HCT116 (cell line): Measurements from ENCODE around the gene SKI. TPM values are rescaled to one million over a fixed set of nuclear protein-coding genes. Genes with fewer than 3 reads are reported as not detected.

Source experiments
- ATAC-seq: fragments of 200-7000 bp; cut with Tn5 transposase; 2 replicates; pipeline ENCODE4 v1.9.1; 2020; ENCODE audit warnings: mild to moderate bottlenecking, moderate library complexity
- BruUV-seq: library from RNA; stranded (reverse); fragments of 400-500 nt; replicated peaks from 2 replicates; lab custom pipeline; 2021; lab: Mats Ljungman, UMichigan
- CTCF ChIA-PET: fragments of 300-600 bp; sonication (Branson Sonifier 250); formaldehyde crosslinking; loops from one replicate; lab custom pipeline; 2021; ENCODE audit warnings: antibody characterized with exemption; lab: Charles Lee
- POLR2A ChIA-PET: fragments of 300-600, 350-600 bp; sonication (Branson Sonifier 250); formaldehyde crosslinking; loops from one replicate; lab custom pipeline; 2021; ENCODE audit warnings: antibody characterized with exemption; lab: Charles Lee
- RAD21 ChIA-PET, 2 experiments: fragments of 300-600 bp; sonication (Branson Sonifier 250); formaldehyde crosslinking; loops; one replicate each; lab custom pipeline; 2023; ENCODE audit warnings: low total read pairs in 2 of 2; ENCODE audit not compliant: uncharacterized antibody in 2 of 2, unreplicated experiment in 2 of 2, low non-redundant PET in 1 of 2; lab: Charles Lee
- DNase-seq: peaks from one replicate; pipeline ENCODE4 v3.0.0-alpha.2; 2010; ENCODE audit warnings: low read depth, low spot score
- H2AFZ ChIP-seq: fragments of 200-600 bp; shearing (Covaris generic), sonication (generic); 2 replicates; pipeline ENCODE4 v1.6.1; 2017; ENCODE audit warnings: low read depth, mixed run types, mixed read lengths, antibody characterized with exemption, low read length; ENCODE audit not compliant: poor library complexity, severe bottlenecking
- H3K27ac ChIP-seq: 2 replicates; pipeline ENCODE4 v1.5.1; 2012; ENCODE audit warnings: low read depth, low read length
- H3K27me3 ChIP-seq: fragments of 200-600 bp; sonication (generic); 2 replicates; pipeline ENCODE4 v1.6.1; 2016; ENCODE audit warnings: mixed run types, low read length, mixed read lengths; ENCODE audit not compliant: insufficient read depth
- H3K36me3 ChIP-seq, 2 experiments: fragments of 200-500 bp in 1 of 2; fragments of 200-600 bp in 1 of 2; sonication (Bioruptor generic) in 1 of 2; sonication (generic) in 1 of 2; 2 replicates each; pipeline versions ENCODE4 v1.5.1 to v1.6.1; 2014 to 2016; ENCODE audit warnings: low read length in 2 of 2, inconsistent platforms in 1 of 2, mixed read lengths in 1 of 2, mixed run types in 1 of 2; ENCODE audit not compliant: insufficient read depth in 2 of 2, control insufficient read depth in 1 of 2
- H3K4me1 ChIP-seq, 2 experiments: fragments of 200-600 bp in 1 of 2; sonication (generic) in 1 of 2; 2 replicates each; pipeline versions ENCODE4 v1.5.1 to v1.6.1; 2012 to 2017; ENCODE audit warnings: low read length in 2 of 2, inconsistent platforms in 1 of 2, mild to moderate bottlenecking in 1 of 2, mixed read lengths in 1 of 2, mixed run types in 1 of 2, moderate library complexity in 1 of 2; ENCODE audit not compliant: insufficient read depth in 2 of 2, control insufficient read depth in 1 of 2
- H3K4me2 ChIP-seq: fragments of 200-600 bp; sonication (generic); 2 replicates; pipeline ENCODE4 v1.6.1; 2017; ENCODE audit warnings: mixed run types, low read length, mixed read lengths
- H3K4me3 ChIP-seq, 2 experiments: fragments of 200-600 bp in 1 of 2; sonication (generic) in 1 of 2; replicated peaks in 1 of 2; 2 replicates each; pipeline ENCODE4 v1.5.1; 2011 to 2016; ENCODE audit warnings: low read length in 2 of 2, control low read depth in 1 of 2, low read depth in 1 of 2, mild to moderate bottlenecking in 1 of 2, mixed read lengths in 1 of 2, mixed run types in 1 of 2
- H3K79me2 ChIP-seq: fragments of 200-600 bp; sonication (generic); 2 replicates; pipeline ENCODE4 v1.6.1; 2017; ENCODE audit warnings: mild to moderate bottlenecking, mixed run types, low read length, moderate library complexity, mixed read lengths; ENCODE audit not compliant: insufficient read depth
- H3K9ac ChIP-seq: fragments of 200-600 bp; sonication (generic); 2 replicates; pipeline ENCODE4 v1.6.1; 2016; ENCODE audit warnings: low read length, mixed read lengths
- H3K9me2 ChIP-seq: fragments of 200-600 bp; sonication (generic), shearing (Covaris generic); 2 replicates; pipeline ENCODE4 v1.6.1; 2017; ENCODE audit warnings: mixed run types, mild to moderate bottlenecking, moderate library complexity; ENCODE audit not compliant: insufficient read depth
- H3K9me3 ChIP-seq, 2 experiments: fragments of 200-500 bp in 1 of 2; fragments of 200-600 bp in 1 of 2; sonication (Bioruptor generic) in 1 of 2; sonication (generic) in 1 of 2; 2 replicates each; pipeline ENCODE4 v1.6.1; 2014 to 2017; ENCODE audit warnings: low read length in 2 of 2, mixed read lengths in 2 of 2, inconsistent platforms in 1 of 2, low read depth in 1 of 2, mild to moderate bottlenecking in 1 of 2, mixed run types in 1 of 2, moderate library complexity in 1 of 2; ENCODE audit not compliant: control insufficient read depth in 1 of 2, insufficient read depth in 1 of 2
- H4K20me1 ChIP-seq: fragments of 200-600 bp; sonication (generic), shearing (Covaris generic); 2 replicates; pipeline ENCODE4 v1.6.1; 2017; ENCODE audit warnings: mixed run types, mild to moderate bottlenecking, moderate library complexity; ENCODE audit not compliant: insufficient read depth
- ATF3 ChIP-seq: IDR thresholded peaks from 2 replicates; pipeline ENCODE4 v1.6.1; 2012
- CTCF ChIP-seq, 3 experiments: fragments of 200-600 bp in 1 of 3; sonication (generic) in 1 of 3; IDR thresholded peaks in 2 of 3; conservative IDR thresholded peaks in 1 of 3; 2 replicates each; pipeline ENCODE4 v1.5.1; 2012 to 2017; ENCODE audit warnings: low read depth in 2 of 3, low read length in 2 of 3, antibody characterized with exemption in 1 of 3, borderline replicate concordance in 1 of 3, control low read depth in 1 of 3, mild to moderate bottlenecking in 1 of 3, mixed read lengths in 1 of 3, mixed run types in 1 of 3, moderate library complexity in 1 of 3; ENCODE audit not compliant: insufficient read depth in 1 of 3
- EGR1 ChIP-seq: IDR thresholded peaks from 2 replicates; pipeline ENCODE4 v1.6.1; 2012; ENCODE audit warnings: low read depth
- EZH2 ChIP-seq: fragments of 200-600 bp; sonication (generic); IDR thresholded peaks from 2 replicates; pipeline ENCODE4 v1.6.1; 2017; ENCODE audit warnings: antibody characterized with exemption, mixed run types
- JUND ChIP-seq: IDR thresholded peaks from 2 replicates; pipeline ENCODE4 v1.6.1; 2012
- POLR2A ChIP-seq: IDR thresholded peaks from 2 replicates; pipeline ENCODE4 v1.7.0; 2011; ENCODE audit warnings: borderline replicate concordance; ENCODE audit not compliant: insufficient read depth, insufficient read length; ENCODE audit errors: extremely low read depth
- REST ChIP-seq: IDR thresholded peaks from 2 replicates; pipeline ENCODE4 v1.6.1; 2012; ENCODE audit warnings: low read depth
- YY1 ChIP-seq: IDR thresholded peaks from 2 replicates; pipeline ENCODE4 v1.6.1; 2011; ENCODE audit warnings: low read length, low read depth, moderate library complexity, mild to moderate bottlenecking; ENCODE audit not compliant: insufficient replicate concordance; ENCODE audit errors: extremely low read depth
- ZFX ChIP-seq: fragments of 450-650 bp; IDR thresholded peaks from 2 replicates; pipeline ENCODE4 v1.6.1; 2017
- intact Hi-C: fragments of 100-400 bp; cut with micrococcal nuclease; formaldehyde crosslinking; loops from 2 replicates; pipeline ENCODE4 v1.10.0; 2022
- total RNA-seq: library from RNA; stranded (reverse); gene quantifications from one replicate; pipeline ENCODE4 v1.2.1, GENCODE V29; 2021; ENCODE audit not compliant: unreplicated experiment

The SKI gene
- total RNA-seq, 1 experiment from 2014 or later = 56.2 TPM

DNA sequence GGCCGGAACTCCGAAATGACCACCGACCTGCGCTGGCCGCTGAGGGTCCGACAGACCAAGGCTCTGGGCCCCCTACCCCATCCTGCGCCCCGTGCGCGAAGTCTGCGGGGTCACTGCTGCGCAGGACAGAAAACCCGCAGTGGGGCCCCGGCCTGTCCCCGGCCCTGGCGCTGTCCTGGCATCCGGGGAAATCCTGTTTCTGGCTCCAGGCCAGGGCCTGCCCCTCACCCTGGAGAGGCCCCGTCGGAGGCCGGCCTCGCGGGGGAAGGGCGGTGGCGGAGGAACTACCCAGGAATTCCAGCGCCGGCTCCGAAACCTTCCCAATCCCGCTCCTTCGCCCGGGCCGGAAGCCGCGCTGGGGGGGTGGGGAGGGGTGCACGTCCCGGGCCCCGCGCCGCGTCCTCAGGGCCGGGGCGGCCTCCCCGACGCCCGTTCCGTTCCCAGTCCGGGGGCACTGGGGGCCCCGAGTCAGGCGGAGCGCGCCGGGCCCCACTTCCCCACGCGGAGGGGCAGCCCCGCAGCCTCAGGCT is 86.2 kb downstream of the SKI start:
- Histone ChIP-seq H3K4me3 (peak overlapping the region; percentile 45 to 53), H3K4me2 (peak overlapping the region; percentile 73), H3K36me3 (peaks cover 0 to 4% of the 10 kb centered on the region in 2 experiments; a peak in 1 of 4 replicates), H3K9me3 (no peaks in the 10 kb centered on the region), H3K27ac (peak overlapping the region; percentile 69; the same call in 1 of the 2 replicates), H4K20me1 (no peaks in the 10 kb centered on the region), H3K27me3 (no peaks in the 10 kb centered on the region), H3K9me2 (no peaks in the 10 kb centered on the region), H3K9ac (peak overlapping the region; percentile 63), H3K79me2 (no peaks in the 10 kb centered on the region), H3K4me1 (peaks cover 16 to 53% of the 10 kb centered on the region in 2 experiments), H2AFZ (no peak overlapping the region)
- POLR2A ChIA-PET = no interaction called here
- intact Hi-C loops = no loop called here
- no peak for DNase-seq
- peak; percentile 32 for ATAC-seq
- CTCF ChIA-PET = interaction anchor here (1.3 to 2.4 kb wide), 4 partner anchors 67 to 120 kb away, joined by 3 to 18 read pairs (median 3); partner anchors contain the start of genes FAAP20, MORN1 and RER1
- RAD21 ChIA-PET = interaction anchor here (0.7 to 1.3 kb wide), 2 partner anchors 120 to 136 kb away, joined by 3 read pairs; partner anchors contain the start of gene FAAP20 (in 1 of the 2)
- TF ChIP-seq POLR2A = no peak
- peak; percentile 46; the same call in 1 of the 2 replicates for TF ChIP-seq ZFX
- TF ChIP-seq YY1 = peak; percentile 8
- BruUV-seq = no TSS peak

- H3K4me2 ChIP-seq = peak overlapping the region; percentile 73
- DNase-seq = no peak
- intact Hi-C loops = no loop called here
- H3K9ac ChIP-seq = peak overlapping the region; percentile 63
- peak; percentile 45 for ATAC-seq
- H3K27me3 ChIP-seq = no peaks in the 10 kb centered on the region
- H3K79me2 ChIP-seq = no peaks in the 10 kb centered on the region
- RAD21 ChIA-PET = interaction anchor here in 1 of 2 experiments (1.3 kb wide), 1 partner anchor 120 kb away, joined by 3 read pairs; the partner anchor contains the start of gene FAAP20
- H2AFZ ChIP-seq = no peak overlapping the region
- no peaks in the 10 kb centered on the region for H4K20me1 ChIP-seq
- H3K4me1 ChIP-seq = peaks cover 16 to 53% of the 10 kb centered on the region in 2 experiments
- H3K9me2 ChIP-seq = no peaks in the 10 kb centered on the region
- CTCF ChIA-PET = interaction anchor here (0.7 to 2.4 kb wide), 6 partner anchors 8 to 120 kb away, joined by 3 to 18 read pairs (median 4); partner anchors contain the start of genes FAAP20, MORN1 and RER1
- H3K27ac ChIP-seq = peak overlapping the region; percentile 69; the same call in 1 of the 2 replicates
- H3K36me3 ChIP-seq = peaks cover 0 to 2% of the 10 kb centered on the region in 2 experiments; a peak in 1 of 4 replicates
- TF ChIP-seq REST (no peak), EZH2 (no peak), ATF3 (no peak), EGR1 (peak; percentile 45; the same call in 1 of the 2 replicates), CTCF (IDR thresholded peaks at IDR 0.05 in 2 of 3, conservative IDR thresholded peaks at IDR 0.05 in 1 of 3; ENCODE audit: borderline replicate concordance in 1 of 3, insufficient read depth in 1 of 3, low read depth in 2 of 3, low read length in 2 of 3) (peak in 2 of 3 experiments; percentile 59 to 62; a peak in 4 of 6 replicates), JUND (no peak)
- TF ChIP-seq, all 23 proteins: peak for 2
- Histone ChIP-seq H3K9me3 (no peaks in the 10 kb centered on the region), H3K4me3 (peak overlapping the region; percentile 45 to 53)
- POLR2A ChIA-PET = no interaction called here
- no TSS peak for BruUV-seq
These were observed 86.9 kb downstream of the SKI start for GRCh38 chr1:2314803-2315673.
